Tibial nerve (tissue), 4 donors: ENCODE measurements around the gene SLC4A8.

Experiments used
- EP300 ChIP-seq, 2 donors: sonication (generic); formaldehyde crosslinking; IDR thresholded peaks; one replicate each; pipeline ENCODE4 v1.6.1; 2017; ENCODE audit warnings: antibody characterized with exemption in 2 of 2, mild to moderate bottlenecking in 1 of 2
- POLR2A ChIP-seq, 2 donors: fragments of 450-650 bp; IDR thresholded peaks; one replicate each; pipeline ENCODE4 v1.6.1; 2017; ENCODE audit warnings: antibody characterized with exemption in 2 of 2, mild to moderate bottlenecking in 2 of 2, moderate library complexity in 2 of 2
- TF ChIP-seq, protein P1 (sequence below), 5 experiments: fragments of 200-600 bp in 3 of 5; fragments of 450-650 bp in 2 of 5; sonication (generic) in 3 of 5; IDR thresholded peaks; one replicate each; pipeline ENCODE4 v1.5.1; 2016 to 2019; ENCODE audit warnings: antibody characterized with exemption in 5 of 5, mild to moderate bottlenecking in 3 of 5, moderate library complexity in 2 of 5

DNA sequence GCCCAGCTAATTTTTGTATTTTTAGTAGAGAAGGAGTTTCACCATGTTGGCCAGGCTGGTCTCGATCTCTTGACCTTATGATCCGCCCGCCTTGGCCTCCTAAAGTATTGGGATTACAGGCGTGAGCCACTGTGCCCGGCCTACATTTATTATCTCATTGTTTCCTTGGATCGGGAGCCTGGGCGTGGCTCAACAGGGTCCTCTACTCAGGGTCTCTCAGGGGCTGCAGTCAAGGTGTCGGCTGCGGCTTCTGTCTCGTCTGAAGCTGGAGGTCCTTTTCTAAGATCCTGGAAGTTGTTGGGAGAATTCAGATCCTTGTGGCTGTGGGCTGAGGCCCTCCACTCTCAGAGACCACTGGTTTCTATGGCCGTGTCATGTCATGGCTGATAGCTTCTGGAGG is 100.9 kb downstream of the SLC4A8 start:
- TF ChIP-seq POLR2A (IDR thresholded peaks at IDR 0.05) (no peak), EP300 (IDR thresholded peaks at IDR 0.05) (no peak)
- TF ChIP-seq, protein P1, sequence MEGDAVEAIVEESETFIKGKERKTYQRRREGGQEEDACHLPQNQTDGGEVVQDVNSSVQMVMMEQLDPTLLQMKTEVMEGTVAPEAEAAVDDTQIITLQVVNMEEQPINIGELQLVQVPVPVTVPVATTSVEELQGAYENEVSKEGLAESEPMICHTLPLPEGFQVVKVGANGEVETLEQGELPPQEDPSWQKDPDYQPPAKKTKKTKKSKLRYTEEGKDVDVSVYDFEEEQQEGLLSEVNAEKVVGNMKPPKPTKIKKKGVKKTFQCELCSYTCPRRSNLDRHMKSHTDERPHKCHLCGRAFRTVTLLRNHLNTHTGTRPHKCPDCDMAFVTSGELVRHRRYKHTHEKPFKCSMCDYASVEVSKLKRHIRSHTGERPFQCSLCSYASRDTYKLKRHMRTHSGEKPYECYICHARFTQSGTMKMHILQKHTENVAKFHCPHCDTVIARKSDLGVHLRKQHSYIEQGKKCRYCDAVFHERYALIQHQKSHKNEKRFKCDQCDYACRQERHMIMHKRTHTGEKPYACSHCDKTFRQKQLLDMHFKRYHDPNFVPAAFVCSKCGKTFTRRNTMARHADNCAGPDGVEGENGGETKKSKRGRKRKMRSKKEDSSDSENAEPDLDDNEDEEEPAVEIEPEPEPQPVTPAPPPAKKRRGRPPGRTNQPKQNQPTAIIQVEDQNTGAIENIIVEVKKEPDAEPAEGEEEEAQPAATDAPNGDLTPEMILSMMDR (IDR thresholded peaks at IDR 0.05) = no peak
